ENCODE data around the gene ARHGAP21.
"Not testable (repeated sequence)": the region's sequence is repeated elsewhere in the genome, so short reads cannot be mapped to it uniquely, and the experiment has no call there.

Gene ARHGAP21

GRCh38 chr10:24683554-24683953, 40.1 kb downstream of the ARHGAP21 start:
- DNase-seq (ENCODE audit: low spot score) = no peak

- DNase-seq (ENCODE audit: low spot score) = no peak
Measured at GRCh38 chr10:24681572-24682088, 42.1 kb downstream of the ARHGAP21 start.

GRCh38 chr10:24680647-24681524, 42.8 kb downstream of the ARHGAP21 start:
- DNase-seq (ENCODE audit: low spot score) = no peak

GRCh38 chr10:24678757-24679156, 44.9 kb downstream of the ARHGAP21 start:
- no peak for DNase-seq (ENCODE audit: low spot score)

GRCh38 chr10:24674892-24675632, 48.6 kb downstream of the ARHGAP21 start:
- DNase-seq (ENCODE audit: low spot score) = no peak

GRCh38 chr10:24670964-24671670, 52.6 kb downstream of the ARHGAP21 start:
- no peak for DNase-seq (ENCODE audit: low spot score)

- no peak for DNase-seq (ENCODE audit: low spot score)
Measured at GRCh38 chr10:24669285-24669852, 54.3 kb downstream of the ARHGAP21 start.

- DNase-seq (ENCODE audit: low spot score) = no peak
Measured at GRCh38 chr10:24668247-24668646, 55.4 kb downstream of the ARHGAP21 start.

- no peak for DNase-seq (ENCODE audit: low spot score)
Measured at GRCh38 chr10:24664991-24665390, 58.7 kb downstream of the ARHGAP21 start.

GRCh38 chr10:24661376-24661775, 62.3 kb downstream of the ARHGAP21 start:
- DNase-seq (ENCODE audit: low spot score) = no peak

- DNase-seq (ENCODE audit: low spot score) = not testable (repeated sequence)
Measured at GRCh38 chr10:24658319-24658718, 65.4 kb downstream of the ARHGAP21 start.

GRCh38 chr10:24656326-24656725, 67.4 kb downstream of the ARHGAP21 start:
- not testable (repeated sequence) for DNase-seq (ENCODE audit: low spot score)

- DNase-seq (ENCODE audit: low spot score) = no peak
Measured at GRCh38 chr10:24652381-24652957, 71.2 kb downstream of the ARHGAP21 start.

- no peak for DNase-seq (ENCODE audit: low spot score)
Measured at GRCh38 chr10:24651923-24652322, 71.8 kb downstream of the ARHGAP21 start.

GRCh38 chr10:24650669-24651391, 72.9 kb downstream of the ARHGAP21 start:
- DNase-seq (ENCODE audit: low spot score) = no peak

- no peak for DNase-seq (ENCODE audit: low spot score)
Measured at GRCh38 chr10:24645784-24646183, 77.9 kb downstream of the ARHGAP21 start.

- no peak for DNase-seq (ENCODE audit: low spot score)
Measured at GRCh38 chr10:24645022-24645421, 78.7 kb downstream of the ARHGAP21 start.

- DNase-seq (ENCODE audit: low spot score) = no peak
Measured at GRCh38 chr10:24643679-24644209, 79.9 kb downstream of the ARHGAP21 start.

GRCh38 chr10:24642921-24643678, 80.6 kb downstream of the ARHGAP21 start:
- no peak for DNase-seq (ENCODE audit: low spot score)

- DNase-seq (ENCODE audit: low spot score) = no peak
Measured at GRCh38 chr10:24639124-24639523, 84.6 kb downstream of the ARHGAP21 start.

All from left forelimb (tissue), 1 donor.